H9 (cell line): ENCODE data around the gene SYCN. TPM values are rescaled to one million over a fixed set of nuclear protein-coding genes. Genes with fewer than 3 reads are reported as not detected.

Experiments used
- DNase-seq: peaks from one replicate; pipeline ENCODE4 v3.0.0-alpha.2; 2017
- H2AFZ ChIP-seq: one replicate; pipeline ENCODE4 v1.6.1; 2013; ENCODE audit warnings: mild to moderate bottlenecking, low read length, control low read depth, moderate library complexity
- H2AK5ac ChIP-seq: 2 replicates; pipeline ENCODE4 v1.6.1; 2013; ENCODE audit warnings: low read length, control low read depth, mixed read lengths; ENCODE audit not compliant: insufficient read length
- H2BK120ac ChIP-seq: one replicate; pipeline ENCODE4 v1.6.1; 2013; ENCODE audit warnings: low read depth, mild to moderate bottlenecking, low read length, control low read depth, inconsistent platforms; ENCODE audit not compliant: poor library complexity, severe bottlenecking
- H2BK12ac ChIP-seq: 2 replicates; pipeline ENCODE4 v1.6.1; 2013; ENCODE audit warnings: low read length, control low read depth, mixed read lengths, low read depth; ENCODE audit not compliant: insufficient read length
- H2BK15ac ChIP-seq: 2 replicates; pipeline ENCODE4 v1.6.1; 2013; ENCODE audit warnings: low read depth, low read length, control low read depth
- H2BK20ac ChIP-seq: one replicate; pipeline ENCODE4 v1.6.1; 2013; ENCODE audit warnings: low read depth, mild to moderate bottlenecking, low read length, control low read depth, inconsistent platforms; ENCODE audit not compliant: poor library complexity, severe bottlenecking
- H2BK5ac ChIP-seq: 2 replicates; pipeline ENCODE4 v1.6.1; 2013; ENCODE audit warnings: low read length, control low read depth, mixed read lengths; ENCODE audit not compliant: insufficient read length
- H3K14ac ChIP-seq: 2 replicates; pipeline ENCODE4 v1.6.1; 2013; ENCODE audit warnings: low read length, control low read depth; ENCODE audit not compliant: insufficient read depth
- H3K18ac ChIP-seq: 2 replicates; pipeline ENCODE4 v1.6.1; 2013; ENCODE audit warnings: low read depth, mild to moderate bottlenecking, mixed read lengths, low read length, control low read depth; ENCODE audit not compliant: insufficient read length
- H3K23ac ChIP-seq: 2 replicates; pipeline ENCODE4 v1.6.1; 2013; ENCODE audit warnings: low read length, control low read depth, mixed read lengths, low read depth; ENCODE audit not compliant: insufficient read length
- H3K23me2 ChIP-seq: 2 replicates; pipeline ENCODE4 v1.6.1; 2013; ENCODE audit warnings: low read depth, mild to moderate bottlenecking, mixed read lengths, low read length, control low read depth; ENCODE audit not compliant: insufficient read length, poor library complexity, severe bottlenecking
- H3K27ac ChIP-seq: 2 replicates; pipeline ENCODE4 v1.5.1; 2013; ENCODE audit warnings: low read length, control low read depth, mixed read lengths, low read depth; ENCODE audit not compliant: insufficient read length
- H3K27me3 ChIP-seq: 2 replicates; pipeline ENCODE4 v1.6.1; 2013; ENCODE audit warnings: low read length, control low read depth, inconsistent platforms; ENCODE audit not compliant: insufficient read depth
- H3K4ac ChIP-seq: 2 replicates; pipeline ENCODE4 v1.6.1; 2013; ENCODE audit warnings: low read depth, mild to moderate bottlenecking, control low read depth, inconsistent platforms, low read length, moderate library complexity
- H3K4me1 ChIP-seq: 2 replicates; pipeline ENCODE4 v1.6.1; 2013; ENCODE audit warnings: low read length, control low read depth, inconsistent platforms; ENCODE audit not compliant: insufficient read depth
- H3K4me2 ChIP-seq: 2 replicates; pipeline ENCODE4 v1.6.1; 2013; ENCODE audit warnings: low read length, control low read depth, mixed read lengths; ENCODE audit not compliant: insufficient read length, insufficient read depth
- H3K56ac ChIP-seq: 2 replicates; pipeline ENCODE4 v1.6.1; 2013; ENCODE audit warnings: low read depth, mild to moderate bottlenecking, mixed read lengths, low read length, control low read depth; ENCODE audit not compliant: insufficient read length
- H3K79me1 ChIP-seq: 2 replicates; pipeline ENCODE4 v1.6.1; 2013; ENCODE audit warnings: low read depth, mild to moderate bottlenecking, moderate library complexity, low read length, control low read depth, inconsistent platforms; ENCODE audit not compliant: insufficient read depth, poor library complexity, severe bottlenecking
- H3K79me2 ChIP-seq: 2 replicates; pipeline ENCODE4 v1.6.1; 2013; ENCODE audit warnings: low read length, control low read depth, inconsistent platforms; ENCODE audit not compliant: insufficient read depth
- H3K9ac ChIP-seq: 2 replicates; pipeline ENCODE4 v1.6.1; 2013; ENCODE audit warnings: low read length, control low read depth, mixed read lengths; ENCODE audit not compliant: insufficient read length; ENCODE audit errors: extremely low read depth
- H3K9me3 ChIP-seq: one replicate; pipeline ENCODE4 v1.6.1; 2013; ENCODE audit warnings: low read depth, low read length, inconsistent platforms; ENCODE audit not compliant: control insufficient read depth
- H3T11ph ChIP-seq: one replicate; pipeline ENCODE4 v1.6.1; 2013; ENCODE audit warnings: mild to moderate bottlenecking, low read length, control low read depth, inconsistent platforms
- H4K20me1 ChIP-seq: one replicate; pipeline ENCODE4 v1.6.1; 2013; ENCODE audit not compliant: control insufficient read depth, insufficient read length, insufficient read depth
- H4K5ac ChIP-seq: 2 replicates; pipeline ENCODE4 v1.6.1; 2013; ENCODE audit warnings: low read depth, mild to moderate bottlenecking, mixed read lengths, low read length, control low read depth; ENCODE audit not compliant: insufficient read length
- H4K8ac ChIP-seq: replicated peaks from 2 replicates; pipeline ENCODE4 v1.6.1; 2013; ENCODE audit warnings: low read length, control low read depth, mixed read lengths, low read depth; ENCODE audit not compliant: insufficient read length
- H4K91ac ChIP-seq: 2 replicates; pipeline ENCODE4 v1.6.1; 2013; ENCODE audit warnings: low read depth, mild to moderate bottlenecking, moderate library complexity, mixed read lengths, low read length, control low read depth; ENCODE audit not compliant: insufficient read length
- H3K27ac Mint-ChIP-seq, 3 experiments: 2 replicates in 2 of 3; 3 replicates in 1 of 3; pipeline ENCODE4 v1.8.0; 2020 to 2021; ENCODE audit warnings: mixed read lengths in 3 of 3, mild to moderate bottlenecking in 1 of 3, moderate library complexity in 1 of 3
- H3K27me3 Mint-ChIP-seq: 2 replicates; pipeline ENCODE4 v1.8.0; 2021; ENCODE audit warnings: low read depth, mild to moderate bottlenecking, moderate library complexity, mixed read lengths
- H3K36me3 Mint-ChIP-seq, 3 experiments: 2 replicates in 2 of 3; 3 replicates in 1 of 3; pipeline ENCODE4 v1.8.0; 2020 to 2021; ENCODE audit warnings: low read depth in 3 of 3, mixed read lengths in 3 of 3; ENCODE audit not compliant: insufficient read depth in 1 of 3
- H3K4me1 Mint-ChIP-seq, 2 experiments: 2 replicates each; pipeline ENCODE4 v1.8.0; 2020; ENCODE audit warnings: mixed read lengths in 2 of 2
- H3K4me3 Mint-ChIP-seq, 2 experiments: 2 replicates in 1 of 2; 3 replicates in 1 of 2; pipeline ENCODE4 v1.8.0; 2020 to 2021; ENCODE audit warnings: mild to moderate bottlenecking in 2 of 2, mixed read lengths in 2 of 2, moderate library complexity in 1 of 2
- H3K9me3 Mint-ChIP-seq, 2 experiments: 2 replicates in 1 of 2; 3 replicates in 1 of 2; pipeline ENCODE4 v1.8.0; 2020; ENCODE audit warnings: mild to moderate bottlenecking in 2 of 2, mixed read lengths in 2 of 2, moderate library complexity in 1 of 2
- CTCF ChIP-seq: fragments of 200-600 bp; sonication (generic); conservative IDR thresholded peaks from 3 replicates; pipeline ENCODE4 v1.8.0; 2021; ENCODE audit warnings: antibody characterized with exemption, mild to moderate bottlenecking
- WGBS: extraction: QIAGEN DNeasy Blood & Tissue Kit; methylation state at CpG from one replicate; pipeline ENCODE4 v1.1.7; 2013; ENCODE audit warnings: missing lambda C conversion rate, low lambda C conversion rate, mixed read lengths; ENCODE audit not compliant: insufficient read length; ENCODE audit errors: extremely low coverage; 5-methylcytosine and 5-hydroxymethylcytosine counted together
- total RNA-seq: library from RNA; stranded (reverse); gene quantifications from 2 replicates; pipeline ENCODE4 v1.2.1, GENCODE V29; 2021

Gene SYCN
- total RNA-seq, 1 experiment from 2014 or later = not detected

GRCh38 chr19:39192846-39193245 is 11.2 kb downstream of the SYCN start:
- Histone ChIP-seq H4K91ac (no peak overlapping the region), H3K4ac (no peak overlapping the region), H3K4me2 (no peak overlapping the region), H2BK12ac (no peak overlapping the region), H3K79me2 (no peaks in the 10 kb centered on the region), H3K18ac (no peak overlapping the region), H3T11ph (no peak overlapping the region), H3K9me3 (no peaks in the 10 kb centered on the region), H3K23me2 (peaks cover 7% of the 10 kb centered on the region), H4K20me1 (no peaks in the 10 kb centered on the region), H2AFZ (no peak overlapping the region), H3K4me1 (no peaks in the 10 kb centered on the region), H3K27me3 (peaks cover 4% of the 10 kb centered on the region; the same call in 1 of the 2 replicates), H3K14ac (no peak overlapping the region), H2BK20ac (no peak overlapping the region), H3K9ac (no peak overlapping the region), H3K23ac (no peak overlapping the region), H3K56ac (no peak overlapping the region), H2BK5ac (no peak overlapping the region), H2BK15ac (no peak overlapping the region), H3K27ac (no peak overlapping the region), H4K8ac (no peak overlapping the region), H3K79me1 (no peaks in the 10 kb centered on the region), H4K5ac (no peak overlapping the region), H2BK120ac (no peak overlapping the region), H2AK5ac (no peak overlapping the region)
- Mint-ChIP-seq H3K4me3 (no peak overlapping the region), H3K27ac (no peak overlapping the region), H3K27me3 (peaks cover 49% of the 10 kb centered on the region), H3K4me1 (peaks cover 11 to 38% of the 10 kb centered on the region in 2 experiments), H3K9me3 (no peaks in the 10 kb centered on the region; a peak in 1 of 5 replicates), H3K36me3 (no peaks in the 10 kb centered on the region)
- TF ChIP-seq CTCF = no peak
- no CpG with 5 or more reads among the region's 2 CpGs for WGBS
- DNase-seq = no peak
